SK-MEL-5 (cell line): ENCODE measurements around the gene PHTF1. TPM values are rescaled to one million over a fixed set of nuclear protein-coding genes. Genes with fewer than 3 reads are reported as not detected.

Source experiments
- DNase-seq: peaks from one replicate; pipeline ENCODE4 v3.0.0-alpha.2; 2016; ENCODE audit warnings: low read depth, low spot score
- in situ Hi-C: cut with HindIII; loops from 2 replicates; pipeline ENCODE4 v1.10.0; 2016; ENCODE audit warnings: low sequenced_read_pairs, high pct_unique_total_duplicates, low pct_unique_long_range_greater_than_20kb
- total RNA-seq: library from RNA; depleted of rRNA; stranded (reverse); fragments of >200 nt; shearing (Covaris generic); gene quantifications from 2 replicates; pipeline ENCODE4 v1.2.3, GENCODE V29; 2014

Gene PHTF1
- total RNA-seq, 1 experiment from 2014 or later, result 19.3 TPM

GRCh38 chr1:113684153-113684541, 75.1 kb downstream of the PHTF1 start:
- in situ Hi-C loops, result no loop called here
- DNase-seq, result no peak

GRCh38 chr1:113683384-113684152, 75.7 kb downstream of the PHTF1 start:
- in situ Hi-C loops, result no loop called here
- DNase-seq, result no peak

DNA sequence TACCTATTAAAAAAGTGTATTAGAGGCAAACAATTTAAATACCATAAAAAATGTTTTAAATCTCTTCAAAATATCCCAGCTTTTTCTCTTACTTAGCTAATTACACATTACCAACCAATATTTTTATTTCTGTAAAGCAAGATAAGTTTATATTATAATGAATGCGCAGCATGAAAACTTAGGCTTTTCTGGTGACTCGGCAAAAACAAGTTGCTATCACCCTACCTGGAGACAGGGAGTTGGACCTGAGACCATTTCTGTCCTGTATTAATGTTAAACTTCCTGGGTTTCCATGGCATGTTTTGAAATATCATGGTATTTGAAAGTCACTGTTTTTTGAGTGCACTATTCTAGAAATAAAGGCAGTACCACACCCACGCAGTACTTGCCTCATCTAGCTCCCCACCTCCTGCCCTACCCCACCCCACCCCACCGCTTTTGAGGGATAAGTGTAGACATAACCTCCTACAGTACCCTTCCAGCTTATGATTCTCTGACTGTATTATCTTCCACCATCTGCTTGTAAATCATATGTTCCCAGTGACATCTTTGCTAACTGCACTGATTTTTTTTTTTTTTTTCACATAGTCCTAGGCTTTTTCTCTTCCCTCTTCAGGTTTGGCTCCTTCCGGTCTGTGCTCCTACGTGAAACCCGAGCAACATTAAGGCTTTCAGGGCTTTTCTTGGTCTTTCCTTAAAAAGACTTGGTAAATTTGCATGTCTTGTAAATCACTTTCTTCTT, 77.5 kb downstream of the PHTF1 start:
- DNase-seq, result no peak
- in situ Hi-C loops, result no loop called here

GRCh38 chr1:113678159-113678469, 81.2 kb downstream of the PHTF1 start:
- DNase-seq, result no peak
- in situ Hi-C loops, result no loop called here

DNA sequence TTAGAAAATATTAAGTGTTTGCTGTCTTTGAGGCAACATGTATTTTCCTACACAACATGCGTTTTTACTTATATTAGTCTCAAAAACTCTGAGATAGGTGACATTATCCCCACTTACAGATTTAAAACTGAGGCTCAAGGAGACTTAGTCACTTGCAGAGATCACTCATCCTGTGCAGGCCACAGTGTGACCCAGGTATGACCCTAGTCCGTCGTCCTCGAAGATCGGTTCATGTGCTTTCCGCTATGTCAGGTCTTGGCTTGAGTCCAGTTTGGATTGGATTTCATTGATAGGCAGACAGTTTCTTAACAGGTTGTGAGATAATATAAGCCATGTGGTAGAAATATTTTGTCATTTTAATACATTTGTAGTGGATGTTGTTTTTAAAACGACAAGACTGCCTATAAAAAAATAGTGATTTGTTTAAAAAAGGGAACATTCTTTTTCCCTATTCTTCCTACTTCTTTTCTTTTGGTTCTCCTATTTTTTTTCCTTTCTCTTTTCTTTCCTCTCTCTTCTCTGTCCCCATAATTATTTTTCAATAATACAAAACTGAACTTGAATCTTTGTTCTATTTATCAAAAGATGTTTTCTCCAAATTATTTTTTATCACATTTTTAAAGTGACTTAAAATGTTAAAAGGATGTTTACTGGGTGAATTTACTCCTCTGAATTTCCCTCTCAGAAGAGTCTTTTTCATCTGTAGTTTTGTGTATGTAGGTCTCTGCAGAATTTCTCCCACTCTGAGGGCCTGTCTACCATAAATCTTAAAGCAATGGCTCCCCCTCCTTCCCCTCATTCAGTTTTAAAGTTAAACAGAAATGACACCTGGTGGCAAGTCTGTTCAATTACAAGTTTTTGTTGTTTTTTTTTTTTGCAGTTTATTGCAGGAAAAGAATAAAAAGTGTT, 81.8 kb downstream of the PHTF1 start:
- in situ Hi-C loops, result no loop called here
- peak; percentile 62 for DNase-seq

GRCh38 chr1:113676524-113676923, 82.8 kb downstream of the PHTF1 start:
- in situ Hi-C loops, result no loop called here
- DNase-seq, result no peak

- no peak for DNase-seq
- in situ Hi-C loops, result no loop called here
Measured at GRCh38 chr1:113675302-113675701, 84.0 kb downstream of the PHTF1 start.

GRCh38 chr1:113674591-113674990, 84.7 kb downstream of the PHTF1 start:
- DNase-seq, result no peak
- in situ Hi-C loops, result no loop called here

DNA sequence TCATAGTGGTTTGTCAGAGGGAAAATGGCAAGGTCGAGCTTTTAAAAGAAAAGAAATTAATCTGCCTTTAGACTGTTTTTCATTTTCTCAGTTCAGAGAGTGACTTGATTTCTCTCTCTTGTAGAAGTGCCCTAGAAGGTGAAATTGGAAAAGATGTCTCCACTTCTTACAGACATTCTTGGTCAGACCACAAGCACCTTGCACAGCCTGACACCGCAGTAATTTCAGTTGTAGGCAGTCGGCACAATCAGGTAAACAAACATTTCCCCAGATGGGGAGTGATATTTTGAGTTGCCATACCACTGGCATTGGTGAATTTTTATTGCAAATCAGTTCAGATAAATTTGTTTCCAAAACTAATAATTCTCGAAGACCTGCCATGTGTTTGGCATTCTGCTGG, 86.8 kb downstream of the PHTF1 start:
- in situ Hi-C loops, result no loop called here
- DNase-seq, result no peak

- in situ Hi-C loops, result no loop called here
- no peak for DNase-seq
Measured at GRCh38 chr1:113670650-113671049, 88.6 kb downstream of the PHTF1 start.

DNA sequence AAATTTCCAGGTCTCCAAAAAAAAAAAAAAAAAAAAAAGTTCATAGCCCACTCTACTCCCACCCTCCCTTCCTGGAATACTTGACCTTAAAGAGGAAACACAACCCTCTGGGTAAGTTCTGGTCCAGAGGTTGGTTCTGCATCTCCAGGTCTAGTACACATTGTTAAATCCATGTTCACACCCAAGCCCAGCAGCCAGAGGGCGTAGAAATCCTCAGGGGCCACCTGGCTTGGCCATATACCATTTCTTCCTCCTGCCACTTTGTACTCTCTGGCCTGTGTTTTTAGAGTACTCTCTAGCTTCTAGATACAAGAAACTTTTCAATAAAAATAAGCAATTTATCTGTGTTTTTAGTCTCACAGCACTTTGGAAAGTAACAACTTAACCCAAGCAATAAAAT, 89.3 kb downstream of the PHTF1 start:
- no peak for DNase-seq
- in situ Hi-C loops, result no loop called here

GRCh38 chr1:113666126-113666525, 93.2 kb downstream of the PHTF1 start:
- in situ Hi-C loops, result no loop called here

DNA sequence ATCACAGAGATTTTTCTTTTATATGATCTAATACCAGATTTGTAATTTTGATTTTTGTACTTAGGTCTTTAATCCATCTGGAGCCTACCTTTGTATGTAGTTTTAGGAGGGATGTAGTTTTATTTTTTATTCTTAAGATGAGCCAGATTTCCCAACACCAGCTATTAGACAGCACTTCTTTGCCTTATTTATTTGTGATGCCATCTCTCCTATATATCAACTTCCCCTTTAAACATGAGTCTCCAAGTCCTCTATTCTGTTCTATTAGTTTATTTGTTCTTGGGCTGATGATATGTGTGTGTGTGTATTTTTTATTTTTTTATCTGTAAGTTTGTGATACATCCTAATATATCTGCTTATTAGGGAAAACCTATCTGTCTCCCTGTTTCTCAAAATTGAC, 94.2 kb downstream of the PHTF1 start:
- no peak for DNase-seq
- in situ Hi-C loops, result no loop called here

More at GRCh38 chr1:113666126-113666525, 93.2 kb downstream of the PHTF1 start:
- DNase-seq, result no peak

- DNase-seq, result no peak
- in situ Hi-C loops, result no loop called here
Measured at GRCh38 chr1:113663165-113663951, 95.9 kb downstream of the PHTF1 start.

DNA sequence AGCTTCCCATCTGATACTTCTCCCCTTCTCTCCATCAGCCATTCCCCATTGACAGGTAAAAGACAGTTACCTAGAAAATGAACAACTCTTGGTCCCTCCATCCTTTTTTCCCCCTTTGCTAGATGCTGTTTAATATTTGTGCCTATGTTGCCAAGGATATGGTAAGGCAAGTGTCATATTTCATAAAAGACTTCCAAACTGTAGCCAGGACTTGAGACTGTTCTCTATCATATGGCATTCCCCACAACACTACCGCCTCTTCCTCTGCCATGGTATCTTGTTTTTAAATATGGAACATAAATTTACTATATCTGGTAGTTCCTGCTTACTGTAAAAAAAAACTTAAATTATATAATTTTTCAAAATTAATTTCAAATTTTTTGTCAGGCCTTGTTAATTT, 97.2 kb downstream of the PHTF1 start:
- in situ Hi-C loops, result no loop called here
- no peak for DNase-seq

GRCh38 chr1:113660088-113660487, 99.2 kb downstream of the PHTF1 start:
- DNase-seq, result peak; percentile 6
- in situ Hi-C loops, result no loop called here

DNA sequence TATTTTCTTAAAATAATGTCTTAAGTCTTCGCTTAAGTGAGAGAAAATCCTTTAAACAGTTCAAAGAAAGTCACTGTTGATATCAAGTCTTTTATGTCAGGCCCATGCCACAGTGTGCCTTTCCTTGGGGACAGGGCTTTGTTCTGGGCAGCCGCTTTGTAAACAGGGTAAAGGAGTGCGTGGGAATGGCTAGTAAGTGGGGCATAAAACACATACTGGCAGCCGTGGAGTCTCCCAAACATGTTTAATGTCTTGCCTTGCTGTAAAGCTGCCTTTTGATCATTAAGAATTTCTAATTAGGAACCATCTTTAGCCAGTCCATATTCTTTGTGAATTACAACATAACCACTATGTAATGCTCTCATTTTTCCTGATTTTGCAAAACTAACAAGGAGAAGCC, 99.7 kb downstream of the PHTF1 start:
- DNase-seq, result no peak
- in situ Hi-C loops, result no loop called here

GRCh38 chr1:113659035-113659434, 100.3 kb downstream of the PHTF1 start:
- no peak for DNase-seq
- in situ Hi-C loops, result no loop called here
